Measurements from ENCODE around the gene CPLANE2. TPM values are rescaled to one million over a fixed set of nuclear protein-coding genes. Genes with fewer than 3 reads are reported as not detected.
"Not testable (repeated sequence)": the region's sequence is repeated elsewhere in the genome, so short reads cannot be mapped to it uniquely, and the experiment has no call there.

Gene CPLANE2
- total RNA-seq, 1 experiment from 2014 or later: 6.3 TPM

DNA sequence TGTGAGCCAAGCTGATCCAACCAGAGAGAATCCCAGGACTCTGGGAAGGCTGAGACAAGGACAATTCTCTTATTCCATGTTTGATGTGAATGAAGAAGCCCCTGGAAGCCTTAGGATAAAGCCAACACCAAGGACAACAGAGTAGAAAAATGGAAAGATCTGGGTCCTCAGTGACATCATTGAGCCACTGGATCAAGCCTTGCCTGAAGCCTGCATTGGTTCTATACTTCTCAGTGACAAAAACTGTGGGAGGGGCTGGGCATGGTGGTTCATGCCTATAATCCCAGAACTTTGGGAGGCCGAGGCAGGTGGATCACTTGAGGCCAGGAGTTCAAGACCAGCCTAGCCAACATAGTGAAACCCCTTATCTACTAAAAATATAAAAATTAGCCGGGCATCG lies 40.1 kb downstream of the CPLANE2 start:
- H3K4me1 ChIP-seq (ENCODE audit: insufficient read depth, low read length): no peaks in the 10 kb centered on the region
- no peak overlapping the region for H4K8ac ChIP-seq (replicated peaks; ENCODE audit: insufficient read length, low read depth, low read length)
- Mint-ChIP-seq H3K27ac (no peak overlapping the region), H3K27me3 (ENCODE audit: low read depth) (no peaks in the 10 kb centered on the region; the same call in 1 of the 2 replicates), H3K4me1 (no peaks in the 10 kb centered on the region), H3K4me3 (no peak overlapping the region), H3K9me3 (no peaks in the 10 kb centered on the region), H3K36me3 (ENCODE audit: insufficient read depth in 1 of 3, low read depth in 3 of 3) (peaks cover 2 to 36% (median 3%) of the 10 kb centered on the region in 3 experiments; a peak in 4 of 7 replicates)
- H3K23me2 ChIP-seq (ENCODE audit: insufficient read length, low read depth, low read length, poor library complexity, severe bottlenecking): no peaks in the 10 kb centered on the region
- no peak overlapping the region for H4K91ac ChIP-seq (ENCODE audit: insufficient read length, low read depth, low read length)
- no peak overlapping the region for H3K27ac ChIP-seq (ENCODE audit: insufficient read length, low read depth, low read length)
- H3K9ac ChIP-seq (ENCODE audit: extremely low read depth, insufficient read length, low read length): no peak overlapping the region
- H3K4me2 ChIP-seq (ENCODE audit: insufficient read depth, insufficient read length, low read length): no peak overlapping the region
- H2BK120ac ChIP-seq (ENCODE audit: low read depth, low read length, poor library complexity, severe bottlenecking): no peak overlapping the region
- H3K79me2 ChIP-seq (ENCODE audit: insufficient read depth, low read length): no peaks in the 10 kb centered on the region
- no peaks in the 10 kb centered on the region for H3K9me3 ChIP-seq (ENCODE audit: control insufficient read depth, low read depth, low read length)
- WGBS (ENCODE audit: extremely low coverage, insufficient read length, low lambda C conversion rate): no CpG with 5 or more reads among the region's 3 CpGs
- no peaks in the 10 kb centered on the region for H3K79me1 ChIP-seq (ENCODE audit: insufficient read depth, low read depth, low read length, poor library complexity, severe bottlenecking)
- TF ChIP-seq, protein P1, sequence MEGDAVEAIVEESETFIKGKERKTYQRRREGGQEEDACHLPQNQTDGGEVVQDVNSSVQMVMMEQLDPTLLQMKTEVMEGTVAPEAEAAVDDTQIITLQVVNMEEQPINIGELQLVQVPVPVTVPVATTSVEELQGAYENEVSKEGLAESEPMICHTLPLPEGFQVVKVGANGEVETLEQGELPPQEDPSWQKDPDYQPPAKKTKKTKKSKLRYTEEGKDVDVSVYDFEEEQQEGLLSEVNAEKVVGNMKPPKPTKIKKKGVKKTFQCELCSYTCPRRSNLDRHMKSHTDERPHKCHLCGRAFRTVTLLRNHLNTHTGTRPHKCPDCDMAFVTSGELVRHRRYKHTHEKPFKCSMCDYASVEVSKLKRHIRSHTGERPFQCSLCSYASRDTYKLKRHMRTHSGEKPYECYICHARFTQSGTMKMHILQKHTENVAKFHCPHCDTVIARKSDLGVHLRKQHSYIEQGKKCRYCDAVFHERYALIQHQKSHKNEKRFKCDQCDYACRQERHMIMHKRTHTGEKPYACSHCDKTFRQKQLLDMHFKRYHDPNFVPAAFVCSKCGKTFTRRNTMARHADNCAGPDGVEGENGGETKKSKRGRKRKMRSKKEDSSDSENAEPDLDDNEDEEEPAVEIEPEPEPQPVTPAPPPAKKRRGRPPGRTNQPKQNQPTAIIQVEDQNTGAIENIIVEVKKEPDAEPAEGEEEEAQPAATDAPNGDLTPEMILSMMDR (conservative IDR thresholded peaks at IDR 0.05): no peak
- H3K23ac ChIP-seq (ENCODE audit: insufficient read length, low read depth, low read length): no peak overlapping the region
- H2BK20ac ChIP-seq (ENCODE audit: low read depth, low read length, poor library complexity, severe bottlenecking): no peak overlapping the region
- H3K56ac ChIP-seq (ENCODE audit: insufficient read length, low read depth, low read length): no peak overlapping the region
- H4K20me1 ChIP-seq (ENCODE audit: control insufficient read depth, insufficient read depth, insufficient read length): no peaks in the 10 kb centered on the region
- H2BK12ac ChIP-seq (ENCODE audit: insufficient read length, low read depth, low read length): no peak overlapping the region
- H2BK5ac ChIP-seq (ENCODE audit: insufficient read length, low read length): no peak overlapping the region
- no peak overlapping the region for H3T11ph ChIP-seq (ENCODE audit: low read length)
- H2AFZ ChIP-seq (ENCODE audit: low read length): no peak overlapping the region
- H3K14ac ChIP-seq (ENCODE audit: insufficient read depth, low read length): no peak overlapping the region
- no peak overlapping the region for H3K4ac ChIP-seq (ENCODE audit: low read depth, low read length)
- H3K27me3 ChIP-seq (ENCODE audit: insufficient read depth, low read length): no peaks in the 10 kb centered on the region
- H2AK5ac ChIP-seq (ENCODE audit: insufficient read length, low read length): no peak overlapping the region
- no peak for DNase-seq
- no peak overlapping the region for H3K18ac ChIP-seq (ENCODE audit: insufficient read length, low read depth, low read length)
- H2BK15ac ChIP-seq (ENCODE audit: low read depth, low read length): no peak overlapping the region
- no peak overlapping the region for H4K5ac ChIP-seq (ENCODE audit: insufficient read length, low read depth, low read length)

GRCh38 chr1:16196139-16196538 lies 40.8 kb downstream of the CPLANE2 start:
- not testable (repeated sequence) for H3K4me1 ChIP-seq (ENCODE audit: insufficient read depth, low read length); H3K14ac ChIP-seq (ENCODE audit: insufficient read depth, low read length); H2AK5ac ChIP-seq (ENCODE audit: insufficient read length, low read length); H3K4ac ChIP-seq (ENCODE audit: low read depth, low read length); H4K91ac ChIP-seq (ENCODE audit: insufficient read length, low read depth, low read length); H2BK12ac ChIP-seq (ENCODE audit: insufficient read length, low read depth, low read length); H3K4me2 ChIP-seq (ENCODE audit: insufficient read depth, insufficient read length, low read length); H3K27ac ChIP-seq (ENCODE audit: insufficient read length, low read depth, low read length); H3K79me1 ChIP-seq (ENCODE audit: insufficient read depth, low read depth, low read length, poor library complexity, severe bottlenecking); H3K23me2 ChIP-seq (ENCODE audit: insufficient read length, low read depth, low read length, poor library complexity, severe bottlenecking); H3K9me3 ChIP-seq (ENCODE audit: control insufficient read depth, low read depth, low read length); H2BK5ac ChIP-seq (ENCODE audit: insufficient read length, low read length); H3T11ph ChIP-seq (ENCODE audit: low read length); H3K4me3 Mint-ChIP-seq; H3K4me1 Mint-ChIP-seq; H3K23ac ChIP-seq (ENCODE audit: insufficient read length, low read depth, low read length); H4K5ac ChIP-seq (ENCODE audit: insufficient read length, low read depth, low read length); H3K56ac ChIP-seq (ENCODE audit: insufficient read length, low read depth, low read length); H3K27me3 ChIP-seq (ENCODE audit: insufficient read depth, low read length); H4K20me1 ChIP-seq (ENCODE audit: control insufficient read depth, insufficient read depth, insufficient read length); H2BK20ac ChIP-seq (ENCODE audit: low read depth, low read length, poor library complexity, severe bottlenecking); H2BK120ac ChIP-seq (ENCODE audit: low read depth, low read length, poor library complexity, severe bottlenecking); H3K9ac ChIP-seq (ENCODE audit: extremely low read depth, insufficient read length, low read length); H2BK15ac ChIP-seq (ENCODE audit: low read depth, low read length); H3K18ac ChIP-seq (ENCODE audit: insufficient read length, low read depth, low read length); H3K79me2 ChIP-seq (ENCODE audit: insufficient read depth, low read length); DNase-seq; H3K9me3 Mint-ChIP-seq; H4K8ac ChIP-seq (replicated peaks; ENCODE audit: insufficient read length, low read depth, low read length); H3K27me3 Mint-ChIP-seq (ENCODE audit: low read depth); H2AFZ ChIP-seq (ENCODE audit: low read length)
- no CpG with 5 or more reads among the region's 4 CpGs for WGBS (ENCODE audit: extremely low coverage, insufficient read length, low lambda C conversion rate)
- H3K36me3 Mint-ChIP-seq (ENCODE audit: insufficient read depth in 1 of 3, low read depth in 3 of 3): peaks cover 2 to 30% (median 3%) of the 10 kb centered on the region in 3 experiments; a peak in 4 of 7 replicates
- peak overlapping the region in 1 of 3 experiments; percentile 50; a peak in 1 of 7 replicates for H3K27ac Mint-ChIP-seq

Measured in H9 (cell line).